Activated T-helper 9 cell treated with anti-CD3 and anti-CD28 coated beads, Interleukin-2, amount 50 U/mL, for 16 hours (primary cell): ENCODE measurements around the gene ZNF362.
"Not testable (repeated sequence)": the region's sequence is repeated elsewhere in the genome, so short reads cannot be mapped to it uniquely, and the experiment has no call there.

ENCODE experiments used
- DNase-seq: peaks from one replicate; pipeline ENCODE4 v3.0.0-alpha.2; 2020; ENCODE audit warnings: low read depth

Gene ZNF362

DNA sequence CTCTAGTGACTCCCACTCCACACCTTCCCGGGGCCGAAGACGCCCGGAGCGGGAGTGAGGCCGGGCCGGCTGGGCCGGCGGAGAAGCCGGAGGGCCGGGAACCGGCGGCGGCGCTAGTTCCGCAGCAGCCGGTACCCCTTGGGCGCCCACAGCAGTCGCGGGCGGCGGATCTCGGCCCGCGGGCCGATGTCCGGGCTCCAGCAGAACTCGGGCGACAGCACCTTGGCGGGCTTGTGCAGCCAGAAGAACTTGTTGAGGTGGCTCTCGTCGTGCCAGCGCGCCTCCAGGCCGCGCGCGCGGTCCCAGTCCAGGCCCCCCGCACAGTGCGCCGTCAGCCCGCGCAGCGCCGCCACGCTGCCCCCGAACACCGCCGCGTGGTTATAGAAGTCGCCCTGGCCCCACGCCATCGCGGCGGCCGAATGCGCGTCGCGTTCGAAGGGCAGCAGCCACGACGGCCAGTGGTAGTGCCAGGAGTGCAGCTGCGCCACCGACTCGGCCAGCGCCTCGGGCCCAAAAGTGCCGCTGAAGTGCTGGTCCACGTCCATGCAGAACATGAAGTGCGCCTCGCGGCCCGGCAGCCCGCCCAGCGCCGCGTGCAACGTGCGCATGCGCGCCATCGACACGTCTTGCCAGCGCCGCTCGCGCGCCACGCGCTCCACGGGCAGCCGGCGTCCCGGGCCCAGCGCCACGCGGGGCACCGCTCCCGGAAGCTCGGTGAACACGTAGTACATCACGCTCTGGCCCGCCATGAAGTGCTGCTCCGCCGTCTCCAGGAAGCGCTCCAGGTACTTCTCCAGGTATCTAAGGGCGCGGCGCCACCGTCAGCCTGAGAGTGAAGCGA is 50.6 kb downstream of the ZNF362 start:
- no peak for DNase-seq

DNA sequence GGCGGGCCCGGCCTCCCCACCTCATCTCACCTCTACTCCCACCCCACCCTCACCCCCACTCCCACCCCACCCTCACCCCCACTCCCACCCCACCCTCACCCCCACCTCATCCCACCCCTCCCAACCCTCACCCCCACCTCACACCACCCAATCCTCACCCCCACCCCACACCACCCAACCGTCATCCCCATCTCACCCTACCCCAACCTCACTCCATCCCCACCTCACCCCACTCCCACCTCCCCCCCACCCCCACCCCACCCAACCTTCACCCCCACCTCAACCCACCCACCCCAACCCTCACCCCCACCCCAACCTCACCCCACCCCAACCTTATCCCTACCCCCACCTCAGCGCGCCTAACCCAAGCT is 51.2 kb downstream of the ZNF362 start:
- no peak for DNase-seq

DNA sequence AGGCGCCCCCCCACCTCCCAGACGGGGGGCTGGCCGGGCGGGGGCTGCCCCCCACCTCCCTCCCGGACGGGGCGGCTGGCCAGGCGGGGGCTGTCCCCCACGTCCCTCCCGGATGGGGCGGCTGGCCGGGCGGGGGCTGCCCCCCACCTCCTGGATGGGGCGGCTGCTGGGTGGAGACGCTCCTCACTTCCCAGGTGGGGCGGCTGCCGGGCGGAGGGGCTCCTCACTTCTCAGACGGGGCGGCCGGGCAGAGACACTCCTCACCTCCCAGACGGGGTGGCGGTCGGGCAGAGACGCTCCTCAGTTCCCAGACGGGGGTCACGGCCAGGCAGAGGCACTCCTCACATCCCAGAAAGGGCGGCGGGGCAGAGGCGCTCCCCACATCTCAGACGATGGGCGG is 53.1 kb downstream of the ZNF362 start:
- not testable (repeated sequence) for DNase-seq

DNA sequence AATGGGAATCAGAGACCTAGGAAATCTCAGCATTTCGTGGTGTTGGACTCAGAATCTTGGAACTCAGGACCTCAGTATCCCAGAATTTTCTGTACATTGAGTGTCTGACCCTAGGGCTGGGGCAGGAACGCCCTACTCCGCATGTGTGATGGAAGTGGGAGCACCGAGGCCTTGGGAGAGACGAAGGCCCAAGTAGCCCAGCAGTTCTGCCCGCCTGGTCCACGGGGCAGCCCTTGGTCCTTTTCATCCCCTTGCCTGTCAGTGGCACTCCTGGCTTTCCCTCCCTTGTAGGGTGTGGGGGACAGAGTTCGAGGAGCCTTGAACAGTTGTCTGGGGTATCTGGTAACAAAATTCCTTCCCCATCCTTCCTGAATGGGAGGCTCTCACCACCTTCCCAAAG is 54.4 kb downstream of the ZNF362 start:
- no peak for DNase-seq

GRCh38 chr1:33311706-33312412 is 55.6 kb downstream of the ZNF362 start:
- no peak for DNase-seq

GRCh38 chr1:33312413-33312749 is 56.1 kb downstream of the ZNF362 start:
- DNase-seq, result no peak

DNA sequence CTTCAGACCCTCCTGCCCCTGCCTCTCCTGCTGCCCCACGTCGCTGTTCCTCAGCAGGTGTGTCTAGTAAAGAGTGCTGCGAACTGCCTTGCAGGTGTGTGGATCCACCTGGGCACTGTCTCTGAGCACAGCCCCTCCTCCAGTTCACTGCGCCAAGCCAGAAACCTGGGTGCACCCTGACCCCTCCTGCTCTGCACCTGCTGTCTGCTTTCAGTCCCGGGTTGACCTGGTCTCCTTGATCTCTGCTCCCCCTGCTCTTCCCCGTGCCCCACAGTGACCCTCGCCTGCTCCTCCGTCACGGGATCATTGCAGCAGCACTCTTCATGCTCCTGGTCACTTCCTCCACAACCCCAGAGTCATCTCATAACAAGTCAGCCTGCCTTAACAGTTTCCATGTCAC is 58.1 kb downstream of the ZNF362 start:
- DNase-seq, result no peak

DNA sequence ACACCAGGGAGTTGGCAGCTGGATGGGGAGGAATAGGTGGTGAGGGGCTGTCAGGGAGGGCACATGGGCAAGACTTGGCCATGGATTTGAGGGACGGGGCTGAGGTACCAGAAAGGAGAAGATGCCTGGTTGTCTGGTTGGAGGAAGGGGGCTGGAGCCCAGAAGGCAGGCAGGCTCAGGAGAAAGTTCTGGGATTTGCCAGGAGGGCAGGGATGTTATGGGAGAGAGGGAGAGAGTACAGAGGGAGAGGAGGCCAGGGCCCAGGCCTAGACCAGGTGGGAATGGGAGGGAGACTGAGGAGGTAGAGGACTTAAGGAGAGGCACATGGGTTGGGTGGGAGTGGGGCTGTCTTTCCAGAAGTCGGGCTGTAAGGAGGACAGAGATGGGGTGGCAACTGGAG is 60.3 kb downstream of the ZNF362 start:
- no peak for DNase-seq

DNA sequence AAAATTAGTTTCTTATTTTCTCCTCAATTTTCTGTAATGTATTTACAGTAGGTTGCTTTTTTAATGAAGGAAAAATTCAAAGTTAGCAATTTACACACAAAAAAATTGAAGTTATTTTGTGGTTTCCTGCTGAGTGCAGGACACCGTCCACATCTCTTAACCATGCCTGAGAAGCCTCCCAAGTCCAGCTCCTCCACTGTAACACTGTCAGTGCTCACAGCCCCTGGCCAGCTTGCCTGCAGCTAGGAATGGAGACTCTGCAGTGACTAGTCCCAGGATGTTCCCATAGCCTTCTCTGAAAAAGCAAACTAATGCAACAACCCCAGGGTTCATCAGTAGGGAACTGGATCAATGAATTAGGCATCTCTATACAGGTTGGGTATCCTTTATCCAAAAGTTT is 61.1 kb downstream of the ZNF362 start:
- DNase-seq, result no peak

- DNase-seq, result no peak
These were observed 61.7 kb downstream of the ZNF362 start for GRCh38 chr1:33317946-33318345.

- DNase-seq, result no peak
These were observed 63.1 kb downstream of the ZNF362 start for GRCh38 chr1:33319186-33319948.

DNA sequence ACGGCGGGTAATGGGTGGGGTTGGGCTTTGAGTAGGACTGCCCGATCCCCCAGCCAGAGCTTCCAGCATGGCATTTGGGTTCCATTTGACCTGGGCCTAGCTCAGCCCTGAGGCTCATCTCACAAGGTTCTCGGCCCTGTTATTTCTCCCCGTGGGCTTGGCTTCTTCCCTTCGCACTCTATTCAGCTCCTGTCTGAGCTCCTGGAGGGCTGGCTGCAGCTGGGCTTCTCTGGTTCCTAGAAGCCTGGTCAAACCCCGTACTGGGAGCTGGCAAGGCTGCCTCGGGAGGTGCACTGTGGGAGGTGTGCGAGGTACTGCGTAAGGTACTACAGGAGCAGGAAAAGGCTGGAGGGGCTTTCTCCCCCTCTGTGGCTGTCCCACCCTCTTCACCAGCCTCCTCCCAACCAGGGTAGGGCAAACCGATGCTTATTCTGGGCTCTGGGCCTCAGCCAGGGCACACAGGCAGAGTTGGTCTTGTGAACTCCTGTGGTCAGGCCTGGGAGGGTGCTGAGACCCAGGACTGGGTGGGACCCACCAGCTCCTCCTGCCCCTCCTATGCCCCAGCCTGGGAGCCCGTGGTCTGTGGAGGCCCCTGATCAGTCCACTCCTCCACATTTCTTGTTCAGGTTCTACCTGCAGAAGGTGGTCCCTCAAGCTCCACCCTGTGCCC is 63.8 kb downstream of the ZNF362 start:
- DNase-seq, result no peak

- no peak for DNase-seq
These were observed 64.4 kb downstream of the ZNF362 start, which contains the start of gene A3GALT2 for GRCh38 chr1:33320619-33321165. Gene A3GALT2 (minus strand): TSS chr1:33321098. CDS start chr1:33321098, 0 bp downstream.

- no peak for DNase-seq
These were observed 64.9 kb downstream of the ZNF362 start for GRCh38 chr1:33321178-33321577.

DNA sequence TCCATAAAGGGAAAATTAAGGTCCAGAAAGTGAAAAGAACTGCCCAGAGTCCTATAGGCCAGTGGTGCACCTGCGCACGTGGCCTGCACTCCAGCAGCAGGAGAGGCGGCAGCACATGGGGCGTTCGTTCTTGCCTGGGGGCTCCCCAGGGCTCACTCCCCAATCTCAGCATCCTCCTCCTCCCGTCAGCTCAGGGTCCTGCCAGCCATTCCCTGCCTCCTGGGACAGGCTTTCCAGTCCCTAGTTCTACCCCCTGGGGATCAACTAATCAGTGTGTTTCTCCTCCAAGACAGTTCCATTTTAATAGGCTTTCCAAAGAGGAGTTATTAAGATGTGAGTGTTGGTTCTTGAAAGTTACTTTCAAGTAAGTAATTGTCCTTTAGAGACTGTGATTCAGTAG is 65.8 kb downstream of the ZNF362 start:
- DNase-seq, result no peak

GRCh38 chr1:33322870-33323585 is 66.7 kb downstream of the ZNF362 start:
- no peak for DNase-seq

- no peak for DNase-seq
These were observed 67.6 kb downstream of the ZNF362 start for GRCh38 chr1:33323663-33324477.

DNA sequence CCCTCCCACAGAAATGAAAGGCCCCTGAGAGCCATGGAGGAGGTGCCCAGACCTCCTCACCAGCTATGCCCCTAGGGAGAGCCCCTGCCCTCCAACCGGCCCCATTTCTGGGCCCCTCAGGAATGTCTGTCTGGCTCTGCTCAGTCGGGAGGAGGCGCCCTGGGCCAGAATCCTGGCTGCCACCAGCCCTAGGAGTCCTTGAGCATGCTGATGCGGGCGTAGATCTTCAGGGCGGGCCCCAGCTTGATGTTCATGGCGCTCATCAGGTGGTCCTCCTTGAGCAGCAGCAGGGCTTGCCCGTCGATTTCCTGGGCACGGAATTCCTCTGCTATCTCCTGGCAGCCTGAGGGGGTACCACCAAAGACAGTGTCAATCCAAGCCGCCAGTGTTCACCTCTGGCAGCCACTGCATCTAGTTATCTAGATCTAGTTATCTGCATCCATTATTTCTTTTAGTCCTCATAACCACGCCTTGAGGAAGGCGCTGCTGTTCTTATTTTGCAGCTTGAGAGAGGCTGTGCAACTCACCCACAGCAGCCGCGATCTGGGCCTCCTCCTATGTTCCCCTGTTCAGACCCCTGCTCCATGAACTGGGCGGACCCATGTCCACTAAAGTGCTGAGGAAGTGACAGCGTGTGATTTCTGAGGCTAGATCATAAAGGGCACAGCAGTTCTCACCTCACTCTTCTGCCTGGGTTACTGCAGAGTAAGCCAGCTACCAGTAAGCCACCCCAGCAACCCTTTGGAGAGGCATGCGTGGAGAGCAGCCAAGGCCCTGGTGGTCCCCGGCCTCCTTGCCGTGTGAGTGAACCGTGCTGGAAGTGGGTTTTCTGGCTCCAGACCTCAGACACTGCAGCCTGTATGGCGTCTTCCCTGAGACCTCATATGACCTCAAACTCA is 68.6 kb downstream of the ZNF362 start:
- no peak for DNase-seq

DNA sequence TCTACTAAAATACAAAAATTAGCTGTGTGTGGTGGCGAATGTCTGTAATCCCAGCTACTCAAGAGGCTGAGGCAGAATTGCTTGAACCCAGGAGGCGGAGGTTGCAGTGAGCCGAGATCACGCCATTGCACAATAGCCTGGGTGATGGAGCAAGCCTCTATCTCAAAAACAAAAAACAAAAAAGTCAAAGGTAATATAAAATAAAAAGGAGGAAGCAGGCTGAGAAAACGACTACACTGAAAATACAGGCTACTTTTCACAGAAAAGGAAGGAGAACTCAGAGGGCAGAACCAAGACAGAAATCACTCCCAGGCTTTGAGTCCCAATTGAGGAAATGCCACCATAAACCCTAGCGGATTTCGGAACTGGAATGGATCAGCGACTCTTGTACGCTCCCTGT is 70.5 kb downstream of the ZNF362 start:
- no peak for DNase-seq
